ENCODE measurements around the gene FRK.

Gene FRK

GRCh38 chr6:116012951-116013350, 47.7 kb downstream of the FRK start:
- DNase-seq (ENCODE audit: low spot score): no peak
- TF ChIP-seq, protein P1, sequence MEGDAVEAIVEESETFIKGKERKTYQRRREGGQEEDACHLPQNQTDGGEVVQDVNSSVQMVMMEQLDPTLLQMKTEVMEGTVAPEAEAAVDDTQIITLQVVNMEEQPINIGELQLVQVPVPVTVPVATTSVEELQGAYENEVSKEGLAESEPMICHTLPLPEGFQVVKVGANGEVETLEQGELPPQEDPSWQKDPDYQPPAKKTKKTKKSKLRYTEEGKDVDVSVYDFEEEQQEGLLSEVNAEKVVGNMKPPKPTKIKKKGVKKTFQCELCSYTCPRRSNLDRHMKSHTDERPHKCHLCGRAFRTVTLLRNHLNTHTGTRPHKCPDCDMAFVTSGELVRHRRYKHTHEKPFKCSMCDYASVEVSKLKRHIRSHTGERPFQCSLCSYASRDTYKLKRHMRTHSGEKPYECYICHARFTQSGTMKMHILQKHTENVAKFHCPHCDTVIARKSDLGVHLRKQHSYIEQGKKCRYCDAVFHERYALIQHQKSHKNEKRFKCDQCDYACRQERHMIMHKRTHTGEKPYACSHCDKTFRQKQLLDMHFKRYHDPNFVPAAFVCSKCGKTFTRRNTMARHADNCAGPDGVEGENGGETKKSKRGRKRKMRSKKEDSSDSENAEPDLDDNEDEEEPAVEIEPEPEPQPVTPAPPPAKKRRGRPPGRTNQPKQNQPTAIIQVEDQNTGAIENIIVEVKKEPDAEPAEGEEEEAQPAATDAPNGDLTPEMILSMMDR (IDR thresholded peaks at IDR 0.05; ENCODE audit: extremely low read depth, insufficient read depth, missing control alignments): no peak
- in situ Hi-C loops (cut with MboI; ENCODE audit: low pct_unique_long_range_greater_than_20kb, low sequenced_read_pairs, unreplicated experiment): loop anchor here (5.0 kb wide), 1 partner anchor 84 kb away; no protein-coding TSS in a partner anchor

- no peak for DNase-seq (ENCODE audit: low spot score)
- in situ Hi-C loops (cut with MboI; ENCODE audit: low pct_unique_long_range_greater_than_20kb, low sequenced_read_pairs, unreplicated experiment): loop anchor here (5.0 kb wide), 1 partner anchor 85 kb away; no protein-coding TSS in a partner anchor
- TF ChIP-seq, protein P1 (IDR thresholded peaks at IDR 0.05; ENCODE audit: extremely low read depth, insufficient read depth, missing control alignments): no peak
These were observed 48.2 kb downstream of the FRK start for GRCh38 chr6:116012471-116012949.

DNA sequence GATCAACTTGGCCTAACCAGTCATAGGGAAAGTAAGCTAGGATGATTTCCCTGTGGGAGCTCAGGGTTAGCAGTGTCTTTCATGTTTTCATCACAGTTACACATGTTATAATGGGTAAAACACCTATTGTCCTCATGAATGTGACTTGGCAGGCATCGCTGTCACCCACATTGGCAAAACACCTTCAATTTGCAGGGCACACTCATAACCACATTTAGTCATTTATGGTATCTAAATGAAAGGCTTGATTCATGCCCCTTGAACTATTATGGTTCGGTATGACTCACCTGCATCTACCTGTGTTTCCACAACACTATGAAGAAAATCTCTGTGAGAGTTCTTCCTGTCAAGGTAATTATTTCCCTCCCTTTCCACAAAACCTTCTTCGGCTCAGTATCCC, 49.2 kb downstream of the FRK start:
- DNase-seq (ENCODE audit: low spot score): no peak
- TF ChIP-seq, protein P1 (IDR thresholded peaks at IDR 0.05; ENCODE audit: extremely low read depth, insufficient read depth, missing control alignments): no peak
- in situ Hi-C loops (cut with MboI; ENCODE audit: low pct_unique_long_range_greater_than_20kb, low sequenced_read_pairs, unreplicated experiment): loop anchor here (5.0 kb wide), 1 partner anchor 86 kb away; no protein-coding TSS in a partner anchor

- DNase-seq (ENCODE audit: low spot score): peak; percentile 11
- TF ChIP-seq, protein P1 (IDR thresholded peaks at IDR 0.05; ENCODE audit: extremely low read depth, insufficient read depth, missing control alignments): peak; percentile 87
- in situ Hi-C loops (cut with MboI; ENCODE audit: low pct_unique_long_range_greater_than_20kb, low sequenced_read_pairs, unreplicated experiment): loop anchor here (5.0 kb wide), 1 partner anchor 86 kb away; no protein-coding TSS in a partner anchor
These were observed 49.8 kb downstream of the FRK start for GRCh38 chr6:116010790-116011401.

GRCh38 chr6:116010386-116010785, 50.3 kb downstream of the FRK start:
- in situ Hi-C loops (cut with MboI; ENCODE audit: low pct_unique_long_range_greater_than_20kb, low sequenced_read_pairs, unreplicated experiment): loop anchor here (5.0 kb wide), 1 partner anchor 87 kb away; no protein-coding TSS in a partner anchor
- no peak for DNase-seq (ENCODE audit: low spot score)
- TF ChIP-seq, protein P1 (IDR thresholded peaks at IDR 0.05; ENCODE audit: extremely low read depth, insufficient read depth, missing control alignments): no peak

- DNase-seq (ENCODE audit: low spot score): no peak
These were observed 52.0 kb downstream of the FRK start for GRCh38 chr6:116008470-116009243.

More at GRCh38 chr6:116008470-116009243, 52.0 kb downstream of the FRK start:
- TF ChIP-seq, protein P1 (IDR thresholded peaks at IDR 0.05; ENCODE audit: extremely low read depth, insufficient read depth, missing control alignments): no peak
- in situ Hi-C loops (cut with MboI; ENCODE audit: low pct_unique_long_range_greater_than_20kb, low sequenced_read_pairs, unreplicated experiment): no loop called here

All from GM13977 (cell line).